Karpas-422 (cell line): ENCODE results near the gene KCNQ1. TPM values are rescaled to one million over a fixed set of nuclear protein-coding genes. Genes with fewer than 3 reads are reported as not detected.
A peak's percentile ranks its signal among the peaks of the same experiment; 100 is the strongest.

Experiments
- DNase-seq: peaks from one replicate; pipeline ENCODE4 v3.0.0-alpha.2; 2015
- H2AFZ ChIP-seq: fragments of 200-600 bp; sonication (generic); 2 replicates; pipeline ENCODE4 v1.6.1; 2014; ENCODE audit warnings: antibody characterized with exemption, low read length, mixed read lengths
- H3K27ac ChIP-seq: fragments of 200-600 bp; sonication (generic); 2 replicates; pipeline ENCODE4 v1.5.1; 2014; ENCODE audit warnings: mild to moderate bottlenecking, low read length, moderate library complexity
- H3K27me3 ChIP-seq: fragments of 200-600 bp; sonication (generic); 2 replicates; pipeline ENCODE4 v1.6.1; 2014; ENCODE audit warnings: low read length, mixed read lengths
- H3K36me3 ChIP-seq: fragments of 200-600 bp; sonication (generic); 2 replicates; pipeline ENCODE4 v1.6.1; 2014; ENCODE audit warnings: low read length, mixed read lengths; ENCODE audit not compliant: insufficient read depth
- H3K4me1 ChIP-seq: fragments of 200-600 bp; sonication (generic); 2 replicates; pipeline ENCODE4 v1.6.1; 2014; ENCODE audit warnings: mild to moderate bottlenecking, low read length, mixed read lengths
- H3K4me2 ChIP-seq: fragments of 200-600 bp; sonication (generic); 2 replicates; pipeline ENCODE4 v1.6.1; 2014; ENCODE audit warnings: low read length, low read depth, mild to moderate bottlenecking; ENCODE audit not compliant: poor library complexity, severe bottlenecking
- H3K4me3 ChIP-seq: fragments of 200-600 bp; sonication (generic); 2 replicates; pipeline ENCODE4 v1.5.1; 2014; ENCODE audit warnings: mild to moderate bottlenecking, antibody characterized with exemption, low read length, mixed read lengths
- H3K79me2 ChIP-seq: fragments of 200-600 bp; sonication (generic); 2 replicates; pipeline ENCODE4 v1.6.1; 2014; ENCODE audit warnings: mild to moderate bottlenecking, low read length, mixed read lengths
- H3K9ac ChIP-seq: fragments of 200-600 bp; sonication (generic); 2 replicates; pipeline ENCODE4 v1.6.0; 2014; ENCODE audit warnings: low read length
- H3K9me2 ChIP-seq: fragments of 200-600 bp; sonication (generic), shearing (Covaris generic); replicated peaks from 2 replicates; pipeline ENCODE4 v1.6.0; 2014; ENCODE audit warnings: mild to moderate bottlenecking, low read length, moderate library complexity; ENCODE audit not compliant: insufficient read depth
- H3K9me3 ChIP-seq: fragments of 300-700, 200-600 bp; sonication (generic); 2 replicates; pipeline ENCODE4 v1.6.1; 2014; ENCODE audit warnings: low read length, mixed read lengths
- H4K20me1 ChIP-seq: fragments of 200-600 bp; sonication (generic); 2 replicates; pipeline ENCODE4 v1.6.1; 2014; ENCODE audit warnings: mild to moderate bottlenecking, antibody characterized with exemption, low read length, low read depth; ENCODE audit not compliant: insufficient read depth
- total RNA-seq: library from RNA; depleted of rRNA; stranded (reverse); fragments of >200 nt; shearing (Covaris generic); gene quantifications from 2 replicates; pipeline ENCODE4 v1.2.3, GENCODE V29; 2014; ENCODE audit warnings: low replicate concordance

KCNQ1 gene
- total RNA-seq, 1 experiment from 2014 or later: not detected

DNA sequence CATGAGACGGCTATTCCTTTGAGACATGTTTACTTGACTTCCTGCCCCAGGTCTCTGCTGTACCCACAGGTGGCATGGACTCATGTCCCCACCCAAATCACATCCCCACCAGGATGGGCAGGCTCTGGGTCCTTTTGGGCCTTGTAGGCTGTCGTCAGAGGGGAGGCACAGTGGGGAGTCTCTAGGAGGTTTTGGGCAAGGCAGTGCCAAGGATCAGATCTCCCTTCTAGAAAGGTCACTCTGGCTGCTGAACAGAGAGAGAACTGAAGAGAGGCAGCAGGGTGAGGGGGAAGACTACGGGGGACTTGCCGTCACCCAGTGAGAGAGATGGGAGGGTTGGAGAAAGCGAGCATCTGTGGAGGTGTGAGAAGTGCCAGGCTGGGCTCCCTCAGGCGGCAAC, 259.5 kb downstream of the KCNQ1 start:
- no peaks in the 10 kb centered on the region for H3K9me3 ChIP-seq
- no peak overlapping the region for H3K27ac ChIP-seq
- no peaks in the 10 kb centered on the region for H3K9me2 ChIP-seq
- H4K20me1 ChIP-seq: 0 out of 2 replicates have a peak, but pooled peaks cover under 1% of the 10 kb centered on the region
- no peaks in the 10 kb centered on the region for H3K36me3 ChIP-seq
- DNase-seq: no peak
- H2AFZ ChIP-seq: no peak overlapping the region
- H3K4me3 ChIP-seq: no peak overlapping the region
- peak overlapping the region; percentile 63 for H3K4me2 ChIP-seq
- peaks cover 41% of the 10 kb centered on the region for H3K4me1 ChIP-seq
- H3K79me2 ChIP-seq: peaks cover 2% of the 10 kb centered on the region
- no peaks in the 10 kb centered on the region; the same call in 1 of the 2 replicates for H3K27me3 ChIP-seq
- no peak overlapping the region for H3K9ac ChIP-seq

- H3K4me2 ChIP-seq: no peak overlapping the region
- no peaks in the 10 kb centered on the region for H4K20me1 ChIP-seq
- H3K4me3 ChIP-seq: no peak overlapping the region
- no peaks in the 10 kb centered on the region for H3K79me2 ChIP-seq
- no peak overlapping the region for H3K9ac ChIP-seq
- no peaks in the 10 kb centered on the region for H3K9me2 ChIP-seq
- no peaks in the 10 kb centered on the region for H3K36me3 ChIP-seq
- DNase-seq: no peak
- no peak overlapping the region for H2AFZ ChIP-seq
- peaks cover 41% of the 10 kb centered on the region for H3K4me1 ChIP-seq
- no peak overlapping the region for H3K27ac ChIP-seq
- no peaks in the 10 kb centered on the region for H3K9me3 ChIP-seq
- no peaks in the 10 kb centered on the region; the same call in 1 of the 2 replicates for H3K27me3 ChIP-seq
Measured at GRCh38 chr11:2704896-2705606, 260.2 kb downstream of the KCNQ1 start.

DNA sequence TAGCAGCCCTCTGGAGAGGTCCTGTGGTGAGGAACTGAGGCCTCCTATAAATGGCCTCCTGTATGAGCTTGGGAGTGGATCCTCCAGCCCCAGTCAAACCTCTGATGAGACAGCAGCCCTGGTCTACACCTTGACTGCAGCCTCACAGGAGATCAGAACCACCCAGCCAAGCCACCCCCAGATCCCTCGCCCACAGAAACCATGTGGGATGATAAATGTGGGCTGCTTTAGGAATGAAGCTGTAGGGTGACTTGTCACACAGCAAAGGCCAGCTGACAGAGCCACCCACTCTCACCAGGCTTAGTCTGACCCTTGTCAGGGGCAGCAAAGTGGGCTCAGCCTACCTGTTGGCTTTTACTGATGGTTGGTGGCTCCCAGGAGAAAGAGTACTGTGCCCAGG, 261.5 kb downstream of the KCNQ1 start:
- Histone ChIP-seq H4K20me1 (no peaks in the 10 kb centered on the region), H3K27me3 (no peaks in the 10 kb centered on the region; the same call in 1 of the 2 replicates), H3K27ac (no peak overlapping the region), H3K9me3 (no peaks in the 10 kb centered on the region), H3K9ac (no peak overlapping the region), H3K4me3 (no peak overlapping the region), H2AFZ (no peak overlapping the region), H3K4me2 (no peak overlapping the region), H3K36me3 (no peaks in the 10 kb centered on the region), H3K9me2 (no peaks in the 10 kb centered on the region), H3K79me2 (no peaks in the 10 kb centered on the region), H3K4me1 (peaks cover 29% of the 10 kb centered on the region)
- no peak for DNase-seq

DNA sequence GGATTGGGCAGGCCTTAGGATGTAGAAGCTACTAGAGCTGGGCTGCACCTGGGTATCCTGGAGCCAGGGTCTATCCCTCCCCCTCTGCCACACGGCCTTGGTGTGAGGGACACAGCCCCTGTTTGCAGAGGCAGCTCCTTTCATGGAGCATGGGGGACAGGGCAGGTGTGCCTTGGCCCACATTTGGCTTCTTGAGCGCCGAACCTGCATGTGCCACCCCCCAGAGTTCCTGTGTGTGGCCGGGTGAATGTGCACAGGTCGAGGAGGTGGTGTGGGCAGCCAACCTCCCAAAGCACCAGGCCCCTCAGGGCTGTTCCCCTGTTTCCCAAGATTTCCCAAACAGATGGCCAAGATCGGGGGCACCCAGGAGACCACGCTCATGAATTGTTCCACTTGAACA, 262.9 kb downstream of the KCNQ1 start:
- Histone ChIP-seq H2AFZ (no peak overlapping the region), H3K4me1 (peaks cover 22% of the 10 kb centered on the region), H3K4me3 (no peak overlapping the region), H3K27me3 (no peaks in the 10 kb centered on the region; the same call in 1 of the 2 replicates), H3K9me2 (no peaks in the 10 kb centered on the region), H3K36me3 (no peaks in the 10 kb centered on the region), H3K27ac (no peak overlapping the region), H3K9ac (no peak overlapping the region), H3K9me3 (no peaks in the 10 kb centered on the region), H4K20me1 (no peaks in the 10 kb centered on the region), H3K4me2 (no peak overlapping the region), H3K79me2 (no peaks in the 10 kb centered on the region)
- DNase-seq: no peak

- DNase-seq: no peak
- no peak overlapping the region for H3K9ac ChIP-seq
- H3K9me2 ChIP-seq: no peaks in the 10 kb centered on the region
- H3K4me1 ChIP-seq: peaks cover 18% of the 10 kb centered on the region
- H3K79me2 ChIP-seq: no peaks in the 10 kb centered on the region
- no peaks in the 10 kb centered on the region for H3K9me3 ChIP-seq
- H2AFZ ChIP-seq: no peak overlapping the region
- no peak overlapping the region for H3K4me2 ChIP-seq
- H3K4me3 ChIP-seq: no peak overlapping the region
- no peaks in the 10 kb centered on the region; the same call in 1 of the 2 replicates for H3K27me3 ChIP-seq
- no peak overlapping the region for H3K27ac ChIP-seq
- H4K20me1 ChIP-seq: no peaks in the 10 kb centered on the region
- H3K36me3 ChIP-seq: no peaks in the 10 kb centered on the region
Measured at GRCh38 chr11:2708151-2708581, 263.4 kb downstream of the KCNQ1 start.

DNA sequence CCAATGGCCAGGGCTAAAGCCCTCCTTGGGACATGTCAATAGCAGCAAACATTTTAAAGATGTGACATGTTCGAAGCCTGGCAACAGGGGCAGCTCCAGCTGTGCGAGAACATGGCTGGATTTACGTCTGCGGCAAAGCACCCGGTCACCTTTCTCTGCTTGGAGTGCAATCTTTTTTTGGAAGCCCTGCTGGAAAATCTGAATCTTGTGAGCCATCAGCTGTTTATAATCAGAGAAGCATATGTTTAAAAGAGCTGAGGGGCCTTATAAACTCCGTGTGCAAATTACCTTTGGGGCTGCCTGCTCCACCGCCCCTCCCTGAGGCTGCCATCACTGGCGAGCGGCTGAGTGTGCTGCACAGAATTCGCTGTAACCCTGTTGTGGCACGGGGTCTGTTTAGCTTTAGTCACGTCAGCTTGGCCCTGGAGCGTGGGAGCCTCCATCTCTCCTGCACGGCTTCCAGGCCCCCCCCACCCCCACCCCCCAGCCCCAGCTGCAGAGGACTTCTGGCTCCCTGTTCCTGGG, 264.0 kb downstream of the KCNQ1 start:
- Histone ChIP-seq H3K9me2 (no peaks in the 10 kb centered on the region), H3K4me1 (peaks cover 11% of the 10 kb centered on the region), H3K27me3 (no peaks in the 10 kb centered on the region; the same call in 1 of the 2 replicates), H3K4me2 (no peak overlapping the region), H2AFZ (no peak overlapping the region), H4K20me1 (no peaks in the 10 kb centered on the region), H3K27ac (no peak overlapping the region), H3K36me3 (no peaks in the 10 kb centered on the region), H3K4me3 (no peak overlapping the region), H3K79me2 (no peaks in the 10 kb centered on the region), H3K9ac (no peak overlapping the region), H3K9me3 (no peaks in the 10 kb centered on the region)
- DNase-seq: no peak

DNA sequence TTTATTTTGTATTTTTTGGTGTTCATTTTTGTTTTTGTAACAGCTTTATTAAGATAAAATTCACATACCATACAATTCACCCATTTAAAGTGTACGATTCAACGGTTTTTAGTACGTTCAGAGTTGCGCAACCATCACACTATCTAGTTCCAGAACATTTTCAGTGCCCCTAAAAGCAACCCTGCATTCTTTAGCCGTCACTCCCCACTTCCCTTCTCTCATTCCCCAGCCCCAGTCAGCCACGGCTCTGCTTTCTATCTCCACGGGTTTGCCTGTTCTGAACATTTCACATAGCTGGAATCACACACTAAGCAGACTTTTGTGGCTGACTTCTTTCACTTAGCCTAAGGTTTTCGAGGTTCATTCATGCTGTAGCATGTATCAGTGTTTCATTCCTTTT, 264.6 kb downstream of the KCNQ1 start:
- H3K9me3 ChIP-seq: no peaks in the 10 kb centered on the region
- H3K36me3 ChIP-seq: no peaks in the 10 kb centered on the region
- no peaks in the 10 kb centered on the region for H4K20me1 ChIP-seq
- no peak overlapping the region for H3K9ac ChIP-seq
- H3K27ac ChIP-seq: no peak overlapping the region
- H3K4me1 ChIP-seq: peaks cover 5% of the 10 kb centered on the region
- H2AFZ ChIP-seq: no peak overlapping the region
- no peaks in the 10 kb centered on the region for H3K9me2 ChIP-seq
- no peaks in the 10 kb centered on the region for H3K79me2 ChIP-seq
- DNase-seq: no peak
- H3K4me3 ChIP-seq: no peak overlapping the region
- H3K27me3 ChIP-seq: no peaks in the 10 kb centered on the region; the same call in 1 of the 2 replicates
- no peak overlapping the region for H3K4me2 ChIP-seq

DNA sequence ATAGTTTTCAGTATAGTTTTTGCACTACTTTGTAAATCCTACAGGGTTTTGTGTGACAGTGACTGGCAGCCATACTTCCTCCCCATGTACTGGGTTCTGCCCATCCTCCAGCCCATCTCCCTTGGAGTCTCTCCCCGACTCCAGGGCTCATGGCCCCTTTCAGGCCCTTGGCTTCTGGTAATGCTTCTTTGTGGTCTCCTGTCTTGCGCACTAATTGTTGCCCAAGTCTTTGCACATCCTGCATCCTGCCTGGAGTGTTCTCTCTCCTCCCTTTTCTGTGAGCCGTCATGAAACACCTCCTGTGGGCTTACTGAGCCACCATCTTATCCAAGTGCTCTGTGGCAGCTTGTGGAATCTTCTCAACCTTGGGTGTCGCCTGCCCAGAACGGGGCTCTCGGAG, 266.4 kb downstream of the KCNQ1 start:
- no peaks in the 10 kb centered on the region for H4K20me1 ChIP-seq
- H3K36me3 ChIP-seq: no peaks in the 10 kb centered on the region
- no peak overlapping the region for H3K4me2 ChIP-seq
- H3K27ac ChIP-seq: no peak overlapping the region
- no peak overlapping the region for H3K9ac ChIP-seq
- no peaks in the 10 kb centered on the region for H3K4me1 ChIP-seq
- no peak overlapping the region for H2AFZ ChIP-seq
- no peak for DNase-seq
- no peaks in the 10 kb centered on the region for H3K9me3 ChIP-seq
- no peaks in the 10 kb centered on the region; the same call in 1 of the 2 replicates for H3K27me3 ChIP-seq
- no peaks in the 10 kb centered on the region for H3K79me2 ChIP-seq
- no peaks in the 10 kb centered on the region for H3K9me2 ChIP-seq
- no peak overlapping the region for H3K4me3 ChIP-seq
